H1 (cell line): ENCODE measurements around the gene GALNT12. TPM values are rescaled to one million over a fixed set of nuclear protein-coding genes. Genes with fewer than 3 reads are reported as not detected.

Experiments
- CTCF ChIA-PET: fragments of 300-600 bp; sonication (Branson Sonifier 250); formaldehyde crosslinking; loops from one replicate; lab custom pipeline; 2021; ENCODE audit not compliant: partially characterized antibody; lab: Charles Lee
- POLR2A ChIA-PET: fragments of 300-600 bp; sonication (Branson Sonifier 250); formaldehyde crosslinking; loops from one replicate; lab custom pipeline; 2021; ENCODE audit warnings: inconsistent platforms; ENCODE audit not compliant: partially characterized antibody; lab: Charles Lee
- DNase-seq, 2 experiments: peaks; one replicate each; pipeline versions ENCODE4 v3.0.0 to v3.0.0-alpha.2; 2010 to 2022; ENCODE audit warnings: low spot score in 2 of 2, low read depth in 1 of 2, mixed read lengths in 1 of 2
- FAIRE-seq: peaks from 2 replicates; lab custom pipeline; 2011; peaks lifted over from hg19 to GRCh38; lab: Jason Lieb, UNC
- H2AFZ ChIP-seq: 2 replicates; pipeline ENCODE4 v1.8.1; 2012; ENCODE audit warnings: low read length, inconsistent platforms
- H2AK5ac ChIP-seq: 2 replicates; pipeline ENCODE4 v1.6.1; 2013; ENCODE audit warnings: low read depth, low read length
- H2BK120ac ChIP-seq: replicated peaks from 2 replicates; pipeline ENCODE3; 2013; ENCODE audit warnings: low read depth, low read length, inconsistent platforms
- H2BK12ac ChIP-seq: 2 replicates; pipeline ENCODE4 v1.6.1; 2013; ENCODE audit warnings: low read depth, low read length
- H2BK15ac ChIP-seq: 2 replicates; pipeline ENCODE4 v1.6.1; 2013; ENCODE audit warnings: low read length
- H2BK20ac ChIP-seq: 2 replicates; pipeline ENCODE4 v1.6.1; 2013; ENCODE audit warnings: low read length
- H2BK5ac ChIP-seq: 2 replicates; pipeline ENCODE4 v1.6.1; 2013; ENCODE audit warnings: low read depth, low read length
- H3K14ac ChIP-seq: 2 replicates; pipeline ENCODE4 v1.6.1; 2013; ENCODE audit warnings: inconsistent platforms; ENCODE audit not compliant: insufficient read length
- H3K18ac ChIP-seq: 2 replicates; pipeline ENCODE4 v1.6.1; 2013; ENCODE audit warnings: low read length; ENCODE audit errors: extremely low read depth
- H3K23ac ChIP-seq: 2 replicates; pipeline ENCODE4 v1.6.1; 2013; ENCODE audit warnings: inconsistent platforms; ENCODE audit not compliant: insufficient read length
- H3K23me2 ChIP-seq: 2 replicates; pipeline ENCODE4 v1.6.1; 2013; ENCODE audit warnings: low read depth, low read length
- H3K27ac ChIP-seq: 2 replicates; pipeline ENCODE4 v1.6.1; 2011; ENCODE audit warnings: low read depth, low read length, inconsistent platforms
- H3K27me3 ChIP-seq, 4 experiments: replicated peaks in 1 of 4; 1 replicate in 1 of 4; 2 replicates in 3 of 4; pipeline versions ENCODE4 v1.6.1 to v1.8.1; 2011 to 2013; ENCODE audit warnings: low read length in 3 of 4, mild to moderate bottlenecking in 3 of 4, inconsistent platforms in 2 of 4, mixed read lengths in 2 of 4, moderate library complexity in 1 of 4; ENCODE audit not compliant: control insufficient read depth in 3 of 4, insufficient read depth in 3 of 4; ENCODE audit errors: extremely low read depth in 1 of 4
- H3K36me3 ChIP-seq, 4 experiments: 2 replicates each; pipeline versions ENCODE4 v1.6.1 to v1.8.1; 2011 to 2013; ENCODE audit warnings: mild to moderate bottlenecking in 4 of 4, low read length in 3 of 4, moderate library complexity in 2 of 4, control low read depth in 1 of 4, inconsistent platforms in 1 of 4; ENCODE audit not compliant: insufficient read depth in 4 of 4, control insufficient read depth in 2 of 4
- H3K4ac ChIP-seq: replicated peaks from 2 replicates; pipeline ENCODE3; 2013; ENCODE audit warnings: low read length, low read depth, mixed read lengths, inconsistent platforms; ENCODE audit not compliant: insufficient read length
- H3K4me1 ChIP-seq, 4 experiments: replicated peaks in 1 of 4; 1 replicate in 1 of 4; 2 replicates in 3 of 4; pipeline versions ENCODE4 v1.6.1 to v1.8.1; 2011 to 2013; ENCODE audit warnings: low read length in 3 of 4, inconsistent platforms in 2 of 4, mixed read lengths in 1 of 4; ENCODE audit not compliant: insufficient read depth in 4 of 4, control insufficient read depth in 3 of 4
- H3K4me2 ChIP-seq, 2 experiments: 2 replicates each; pipeline versions ENCODE4 v1.6.1 to v1.8.1; 2011 to 2013; ENCODE audit warnings: low read depth in 2 of 2, low read length in 2 of 2, control low read depth in 1 of 2, inconsistent platforms in 1 of 2, mild to moderate bottlenecking in 1 of 2; ENCODE audit not compliant: insufficient read depth in 1 of 2
- H3K4me3 ChIP-seq, 4 experiments: fragments of 200-600, 300-600 bp in 1 of 4; sonication (generic), shearing (Covaris generic), sonication (Bioruptor Twin) in 1 of 4; 2 replicates each; pipeline versions ENCODE4 v1.5.1 to v1.8.1; 2011 to 2016; ENCODE audit warnings: low read length in 4 of 4, low read depth in 3 of 4, control low read depth in 2 of 4, inconsistent platforms in 2 of 4, mild to moderate bottlenecking in 2 of 4, mixed read lengths in 1 of 4, moderate library complexity in 1 of 4; ENCODE audit not compliant: insufficient read depth in 2 of 4; ENCODE audit errors: extremely low read depth in 1 of 4
- H3K56ac ChIP-seq: replicated peaks from 2 replicates; pipeline ENCODE3; 2013; ENCODE audit warnings: low read depth, mild to moderate bottlenecking, mixed read lengths, low read length, inconsistent platforms; ENCODE audit not compliant: insufficient read length
- H3K79me1 ChIP-seq: 2 replicates; pipeline ENCODE4 v1.6.1; 2013; ENCODE audit warnings: low read depth, low read length, control low read depth
- H3K79me2 ChIP-seq, 2 experiments: 2 replicates each; pipeline versions ENCODE4 v1.6.1 to v1.8.1; 2012 to 2013; ENCODE audit warnings: low read length in 2 of 2, mild to moderate bottlenecking in 2 of 2, inconsistent platforms in 1 of 2; ENCODE audit not compliant: insufficient read depth in 2 of 2, control insufficient read depth in 1 of 2
- H3K9ac ChIP-seq, 4 experiments: replicated peaks in 1 of 4; 1 replicate in 1 of 4; 2 replicates in 3 of 4; pipeline versions ENCODE4 v1.6.1 to v1.8.1; 2011 to 2013; ENCODE audit warnings: low read depth in 3 of 4, low read length in 3 of 4, control low read depth in 2 of 4, mild to moderate bottlenecking in 2 of 4, moderate library complexity in 2 of 4, inconsistent platforms in 1 of 4; ENCODE audit errors: extremely low read depth in 1 of 4
- H3K9me3 ChIP-seq, 2 experiments: 2 replicates each; pipeline versions ENCODE4 v1.6.1 to v1.8.1; 2012 to 2013; ENCODE audit warnings: mild to moderate bottlenecking in 2 of 2, moderate library complexity in 2 of 2, control low read depth in 1 of 2, inconsistent platforms in 1 of 2, low read depth in 1 of 2, low read length in 1 of 2, mixed read lengths in 1 of 2; ENCODE audit not compliant: insufficient read depth in 2 of 2
- H4K20me1 ChIP-seq, 2 experiments: replicated peaks in 1 of 2; 2 replicates each; pipeline versions ENCODE3 to v1.8.1; 2011 to 2013; ENCODE audit warnings: inconsistent platforms in 2 of 2, low read length in 2 of 2, mild to moderate bottlenecking in 1 of 2; ENCODE audit not compliant: insufficient read depth in 2 of 2, control insufficient read depth in 1 of 2
- H4K5ac ChIP-seq: 2 replicates; pipeline ENCODE4 v1.6.1; 2013; ENCODE audit warnings: low read length, low read depth, mixed read lengths, inconsistent platforms; ENCODE audit not compliant: insufficient read length
- H4K8ac ChIP-seq: 2 replicates; pipeline ENCODE4 v1.8.0; 2013; ENCODE audit warnings: mild to moderate bottlenecking, moderate library complexity, low read length, inconsistent platforms; ENCODE audit not compliant: insufficient read depth; ENCODE audit errors: extremely low read depth
- H4K91ac ChIP-seq: replicated peaks from 2 replicates; pipeline ENCODE3; 2013; ENCODE audit warnings: low read length, mixed read lengths, inconsistent platforms; ENCODE audit not compliant: insufficient read length
- CREB1 ChIP-seq: IDR thresholded peaks from 2 replicates; pipeline ENCODE4 v1.6.1; 2012; ENCODE audit warnings: inconsistent platforms
- CTBP2 ChIP-seq: IDR thresholded peaks from 2 replicates; pipeline ENCODE4 v1.7.0; 2011; ENCODE audit warnings: borderline replicate concordance, mild to moderate bottlenecking, moderate library complexity, mixed read lengths, low read length; ENCODE audit not compliant: insufficient read depth, insufficient read length
- HDAC2 ChIP-seq, 2 experiments: fragments of 300-600 bp in 1 of 2; sonication (generic) in 1 of 2; IDR thresholded peaks; 2 replicates each; pipeline ENCODE4 v1.6.1; 2011 to 2012; ENCODE audit warnings: low read depth in 2 of 2, low read length in 2 of 2, mild to moderate bottlenecking in 2 of 2, moderate library complexity in 2 of 2, borderline replicate concordance in 1 of 2, inconsistent platforms in 1 of 2
- JUND ChIP-seq: IDR thresholded peaks from 2 replicates; pipeline ENCODE4 v1.6.1; 2011; ENCODE audit warnings: mild to moderate bottlenecking, improper control_type of control experiment, low read length
- RAD21 ChIP-seq, 2 experiments: IDR thresholded peaks in 1 of 2; conservative IDR thresholded peaks in 1 of 2; 2 replicates each; pipeline ENCODE4 v1.6.1; 2011; ENCODE audit warnings: low read depth in 2 of 2, low read length in 2 of 2, improper control_type of control experiment in 1 of 2, inconsistent platforms in 1 of 2, mild to moderate bottlenecking in 1 of 2, moderate library complexity in 1 of 2
- TAF1 ChIP-seq: IDR thresholded peaks from 2 replicates; pipeline ENCODE4 v1.6.1; 2011; ENCODE audit warnings: mild to moderate bottlenecking, low read depth, low read length
- TEAD4 ChIP-seq: IDR thresholded peaks from 2 replicates; pipeline ENCODE4 v1.6.1; 2012; ENCODE audit warnings: low read depth, low read length, inconsistent platforms, mixed read lengths
- WGBS, 2 experiments: shearing (Covaris generic) in 1 of 2; methylation state at CpG; one replicate each; pipeline versions ENCODE4 v1.1.6 to v1.1.7; 2013 to 2015; ENCODE audit warnings: low lambda C conversion rate in 2 of 2, mixed read lengths in 2 of 2, inconsistent platforms in 1 of 2, low coverage in 1 of 2, missing lambda C conversion rate in 1 of 2; ENCODE audit not compliant: insufficient replicate concordance in 2 of 2, insufficient coverage in 1 of 2, insufficient read length in 1 of 2; ENCODE audit errors: extremely low coverage in 1 of 2, missing lambda C conversion rate in 1 of 2; 5-methylcytosine and 5-hydroxymethylcytosine counted together
- polyA plus RNA-seq, 7 experiments: library from polyadenylated mRNA; depleted of rRNA in 3 of 7; stranded (reverse) in 5 of 7; unstranded in 2 of 7; fragments of >200 nt in 5 of 7; fragments of 200-250 nt in 2 of 7; gene quantifications; 1 replicate in 5 of 7; 2 replicates in 1 of 7; 4 replicates in 1 of 7; pipeline versions ENCODE4 v1.2.1 to v1.2.3, GENCODE V29; 2011 to 2013; ENCODE audit warnings: missing spikeins in 2 of 7, mixed read lengths in 2 of 7
- total RNA-seq: library from RNA; stranded (reverse); fragmentation: NEBNext Ultra II Directional; extraction: Animal tissue kit (Norgen Biotek cat#: 25700); gene quantifications from 2 replicates; pipeline ENCODE4 v1.2.1, GENCODE V29; 2021
- TF ChIP-seq, protein P1 (sequence below), 3 experiments: IDR thresholded peaks; 1 replicate in 2 of 3; 2 replicates in 1 of 3; pipeline versions ENCODE4 v1.5.1 to v1.6.1; 2011; ENCODE audit warnings: low read length in 3 of 3, mild to moderate bottlenecking in 3 of 3, inconsistent platforms in 2 of 3, low read depth in 1 of 3, moderate library complexity in 1 of 3; ENCODE audit not compliant: insufficient read depth in 1 of 3; ENCODE audit errors: control extremely low read depth in 1 of 3

The GALNT12 gene
- total and polyA plus RNA-seq, 2 of the 8 experiments (the other 6 are each of a cell fraction or from before 2014, with no cell fraction given), result 16.2 to 19.6 TPM

DNA sequence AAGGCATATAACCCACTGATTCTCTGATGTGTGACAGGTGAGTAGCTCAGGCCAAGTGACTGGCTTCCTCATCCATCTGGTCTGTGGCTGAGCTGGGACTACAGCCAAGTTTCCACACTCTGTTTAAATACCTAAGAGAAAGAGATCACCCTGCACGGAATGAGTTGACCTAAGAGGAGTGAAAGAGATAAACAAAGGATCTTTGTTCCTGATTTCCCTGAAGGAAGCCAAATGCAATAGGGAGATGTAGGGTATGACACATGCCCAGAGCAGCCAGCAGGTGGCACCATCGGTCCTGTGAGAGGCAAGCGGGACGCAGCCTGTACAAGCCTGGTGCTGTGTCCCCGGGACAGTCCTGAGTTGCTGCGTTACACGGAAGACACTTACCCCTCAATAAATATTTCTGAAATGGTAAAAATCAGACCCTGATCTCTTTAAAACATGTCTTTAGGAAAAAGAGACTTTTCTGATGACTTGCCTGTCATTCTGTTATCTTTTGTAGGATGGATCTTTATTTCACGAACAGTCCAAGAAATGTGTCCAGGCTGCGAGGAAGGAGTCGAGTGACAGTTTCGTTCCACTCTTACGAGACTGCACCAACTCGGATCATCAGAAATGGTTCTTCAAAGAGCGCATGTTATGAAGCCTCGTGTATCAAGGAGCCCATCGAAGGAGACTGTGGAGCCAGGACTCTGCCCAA, 41.1 kb downstream of the GALNT12 start:
- Histone ChIP-seq H2BK5ac (no peak overlapping the region), H3K9me3 (no peaks in the 10 kb centered on the region), H4K20me1 (peaks cover 0 to 3% of the 10 kb centered on the region in 2 experiments), H3K4ac (no peak overlapping the region), H3K4me3 (no peak overlapping the region), H3K79me2 (no peaks in the 10 kb centered on the region), H2BK15ac (no peak overlapping the region), H3K23ac (no peak overlapping the region), H3K56ac (no peak overlapping the region), H3K14ac (no peak overlapping the region), H2BK12ac (no peak overlapping the region), H3K27ac (no peak overlapping the region), H3K18ac (no peak overlapping the region), H3K4me1 (peaks cover 0 to 5% (median 2%) of the 10 kb centered on the region in 4 experiments; a peak in 3 of 7 replicates), H3K9ac (no peak overlapping the region), H3K4me2 (no peak overlapping the region), H2AK5ac (no peak overlapping the region), H3K36me3 (peaks cover 0 to 13% (median 2%) of the 10 kb centered on the region in 4 experiments; a peak in 3 of 8 replicates), H4K8ac (no peak overlapping the region), H3K79me1 (no peaks in the 10 kb centered on the region), H4K5ac (no peak overlapping the region), H3K27me3 (no peaks in the 10 kb centered on the region), H2AFZ (0 out of 2 replicates have a peak overlapping the region, but pooled peaks have one; percentile 15), H2BK20ac (no peak overlapping the region), H2BK120ac (no peak overlapping the region), H4K91ac (no peak overlapping the region), H3K23me2 (no peaks in the 10 kb centered on the region)
- ChIA-PET POLR2A (no interaction called here), CTCF (interaction anchor here (0.6 to 9.3 kb wide), 47 partner anchors 11 to 603 kb away, joined by 3 to 116 read pairs (median 3); partner anchors contain the start of genes COL15A1 and GALNT12)
- DNase-seq (peak; percentile 83 to 91), FAIRE-seq (peak; percentile 75)
- 62% methylated on average over 16 of the region's 16 CpGs; no CpG with 5 or more reads in 1 of the 2 experiments for WGBS, 2 experiments
- TF ChIP-seq TEAD4 (0 out of 2 replicates have a peak, but pooled peaks have one; percentile 5), TAF1 (no peak), CTBP2 (no peak), HDAC2 (IDR thresholded peaks at IDR 0.05; ENCODE audit: borderline replicate concordance in 1 of 2, low read depth in 2 of 2, low read length in 2 of 2) (no peak), CREB1 (0 out of 2 replicates have a peak, but pooled peaks have one; percentile 50), RAD21 (IDR thresholded peaks at IDR 0.05 in 1 of 2, conservative IDR thresholded peaks at IDR 0.05 in 1 of 2; ENCODE audit: low read depth in 2 of 2, low read length in 2 of 2) (peak; percentile 95 to 98), JUND (0 out of 2 replicates have a peak, but pooled peaks have one; percentile 28)
- TF ChIP-seq, protein P1, sequence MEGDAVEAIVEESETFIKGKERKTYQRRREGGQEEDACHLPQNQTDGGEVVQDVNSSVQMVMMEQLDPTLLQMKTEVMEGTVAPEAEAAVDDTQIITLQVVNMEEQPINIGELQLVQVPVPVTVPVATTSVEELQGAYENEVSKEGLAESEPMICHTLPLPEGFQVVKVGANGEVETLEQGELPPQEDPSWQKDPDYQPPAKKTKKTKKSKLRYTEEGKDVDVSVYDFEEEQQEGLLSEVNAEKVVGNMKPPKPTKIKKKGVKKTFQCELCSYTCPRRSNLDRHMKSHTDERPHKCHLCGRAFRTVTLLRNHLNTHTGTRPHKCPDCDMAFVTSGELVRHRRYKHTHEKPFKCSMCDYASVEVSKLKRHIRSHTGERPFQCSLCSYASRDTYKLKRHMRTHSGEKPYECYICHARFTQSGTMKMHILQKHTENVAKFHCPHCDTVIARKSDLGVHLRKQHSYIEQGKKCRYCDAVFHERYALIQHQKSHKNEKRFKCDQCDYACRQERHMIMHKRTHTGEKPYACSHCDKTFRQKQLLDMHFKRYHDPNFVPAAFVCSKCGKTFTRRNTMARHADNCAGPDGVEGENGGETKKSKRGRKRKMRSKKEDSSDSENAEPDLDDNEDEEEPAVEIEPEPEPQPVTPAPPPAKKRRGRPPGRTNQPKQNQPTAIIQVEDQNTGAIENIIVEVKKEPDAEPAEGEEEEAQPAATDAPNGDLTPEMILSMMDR (IDR thresholded peaks at IDR 0.05; ENCODE audit: control extremely low read depth in 1 of 3, insufficient read depth in 1 of 3, low read depth in 1 of 3, low read length in 3 of 3), result peak; percentile 86 to 96 (median 96)
